NCI-H2171 treated with DMSO at 0.1 percent for 48 hours (cell line): ENCODE data around the gene CAMSAP2.

Source experiments
- DNase-seq: peaks from one replicate; lab custom pipeline; 2025; lab: John Stamatoyannopoulos, UW

CAMSAP2 gene

DNA sequence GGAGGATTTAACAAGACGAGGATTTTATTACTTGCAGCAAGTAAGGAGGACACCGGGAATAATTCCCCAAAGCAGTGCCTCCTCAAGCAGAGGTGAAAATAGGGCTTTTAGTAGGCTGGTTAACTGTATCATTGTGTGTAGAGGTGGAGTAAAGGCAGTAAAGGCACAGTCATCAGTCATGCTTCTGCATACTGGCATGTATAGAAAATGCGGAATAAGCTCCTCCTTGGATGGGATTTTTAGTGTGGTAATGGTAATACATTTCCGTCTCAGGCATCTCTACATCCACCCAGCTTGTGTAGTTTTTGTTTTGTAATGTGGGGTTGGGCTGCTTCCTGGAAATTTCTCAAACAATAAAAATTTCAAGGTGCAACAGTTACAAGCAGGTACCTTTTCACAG lies 106.7 kb downstream of the CAMSAP2 start:
- no peak for DNase-seq

DNA sequence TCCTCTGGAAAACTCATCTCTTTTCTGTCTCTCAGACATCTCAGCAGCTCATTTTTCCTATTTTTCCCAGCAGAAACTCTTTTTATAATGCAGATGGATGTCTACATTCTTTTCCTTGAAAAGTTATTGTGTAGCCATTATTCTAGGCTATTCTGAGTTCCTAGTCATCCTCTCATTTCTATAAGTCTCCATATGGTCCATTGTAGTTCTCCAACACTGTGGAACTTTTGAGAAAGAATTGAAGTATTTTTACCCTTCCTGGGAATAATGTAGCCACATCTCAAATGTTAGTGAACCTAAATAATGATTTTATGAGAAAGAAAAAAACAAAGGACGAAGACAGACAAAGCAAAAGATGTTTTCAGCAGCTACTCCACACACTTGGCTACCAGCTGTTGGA lies 107.7 kb downstream of the CAMSAP2 start:
- no peak for DNase-seq

DNA sequence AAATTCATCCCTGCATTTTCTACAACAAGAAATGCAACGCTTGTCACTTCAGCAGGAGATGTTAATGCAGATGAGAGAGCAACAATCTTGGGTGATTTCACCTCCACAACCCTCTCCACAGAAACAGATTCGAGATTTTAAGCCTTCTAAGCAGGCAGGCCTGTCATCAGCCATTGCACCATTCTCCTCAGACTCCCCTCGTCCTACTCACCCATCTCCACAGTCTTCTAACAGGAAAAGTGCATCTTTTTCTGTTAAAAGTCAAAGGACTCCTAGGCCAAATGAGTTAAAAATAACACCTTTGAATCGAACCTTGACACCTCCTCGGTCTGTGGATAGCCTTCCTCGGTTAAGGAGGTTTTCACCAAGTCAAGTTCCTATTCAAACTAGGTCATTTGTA lies 110.7 kb downstream of the CAMSAP2 start:
- DNase-seq, result no peak

DNA sequence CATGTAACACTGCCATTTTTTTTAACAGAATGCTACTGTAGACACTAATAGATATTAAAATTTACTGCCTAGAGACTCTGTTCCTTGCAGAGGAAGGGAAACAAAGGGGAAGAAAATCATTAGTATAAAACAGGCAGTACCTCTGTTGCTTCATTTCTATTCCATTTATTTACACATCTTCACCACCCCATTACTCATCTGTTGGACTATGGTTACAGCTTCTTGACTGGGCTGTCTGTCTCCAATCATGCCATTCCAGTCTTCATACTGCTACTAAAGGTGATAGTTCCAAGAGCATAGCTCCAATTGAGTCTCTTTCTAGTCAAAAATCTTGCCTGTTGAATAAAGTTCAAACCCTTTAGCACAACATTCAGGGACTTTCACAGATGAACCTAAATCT lies 111.9 kb downstream of the CAMSAP2 start:
- DNase-seq, result no peak

DNA sequence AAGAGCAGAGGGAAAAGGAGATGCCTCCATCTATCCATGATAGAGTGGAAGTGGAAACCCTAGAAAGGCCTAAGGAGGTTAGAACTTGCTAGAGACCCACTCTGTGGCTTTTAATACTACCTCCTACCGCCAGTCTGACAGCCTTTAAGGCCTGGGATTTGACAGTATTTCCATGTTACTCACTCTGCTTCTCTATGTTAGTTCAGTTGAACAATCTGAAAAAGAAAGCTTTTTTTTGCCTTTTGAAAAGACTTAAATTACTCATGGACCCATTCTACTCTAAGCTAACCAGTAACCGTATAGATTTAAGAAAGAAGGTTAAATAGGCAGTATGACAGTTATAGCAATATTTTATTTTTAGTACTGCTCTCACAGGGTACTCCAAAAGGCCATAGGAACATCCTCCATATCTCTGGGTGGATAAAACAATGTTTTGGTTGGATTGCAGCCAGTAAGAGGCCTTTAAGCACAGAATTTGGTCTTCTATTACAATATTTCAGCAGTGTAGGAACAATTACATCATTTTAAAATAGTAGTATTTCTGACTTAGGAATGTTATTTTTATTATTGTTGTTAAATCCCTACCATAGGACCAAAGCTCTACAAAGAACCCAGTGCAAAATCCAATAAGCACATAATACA lies 118.1 kb downstream of the CAMSAP2 start:
- no peak for DNase-seq

DNA sequence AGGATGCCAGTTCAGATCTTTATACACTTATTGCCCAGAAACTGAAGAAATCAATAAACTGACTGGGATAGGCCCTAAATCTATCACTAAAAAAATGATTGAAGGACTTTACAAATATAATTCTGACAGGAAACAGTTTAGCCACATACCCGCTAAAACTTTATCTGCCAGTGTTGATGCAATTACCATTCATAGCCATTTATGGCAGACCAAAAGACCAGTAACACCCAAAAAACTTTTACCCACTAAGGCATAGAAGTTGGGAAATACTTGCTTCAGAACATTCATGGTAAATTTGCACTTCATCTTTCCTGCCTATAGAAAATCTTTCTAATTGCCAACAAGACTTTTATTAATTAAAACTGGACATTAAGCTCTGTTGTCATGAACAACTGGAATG lies 119.1 kb downstream of the CAMSAP2 start:
- no peak for DNase-seq

DNA sequence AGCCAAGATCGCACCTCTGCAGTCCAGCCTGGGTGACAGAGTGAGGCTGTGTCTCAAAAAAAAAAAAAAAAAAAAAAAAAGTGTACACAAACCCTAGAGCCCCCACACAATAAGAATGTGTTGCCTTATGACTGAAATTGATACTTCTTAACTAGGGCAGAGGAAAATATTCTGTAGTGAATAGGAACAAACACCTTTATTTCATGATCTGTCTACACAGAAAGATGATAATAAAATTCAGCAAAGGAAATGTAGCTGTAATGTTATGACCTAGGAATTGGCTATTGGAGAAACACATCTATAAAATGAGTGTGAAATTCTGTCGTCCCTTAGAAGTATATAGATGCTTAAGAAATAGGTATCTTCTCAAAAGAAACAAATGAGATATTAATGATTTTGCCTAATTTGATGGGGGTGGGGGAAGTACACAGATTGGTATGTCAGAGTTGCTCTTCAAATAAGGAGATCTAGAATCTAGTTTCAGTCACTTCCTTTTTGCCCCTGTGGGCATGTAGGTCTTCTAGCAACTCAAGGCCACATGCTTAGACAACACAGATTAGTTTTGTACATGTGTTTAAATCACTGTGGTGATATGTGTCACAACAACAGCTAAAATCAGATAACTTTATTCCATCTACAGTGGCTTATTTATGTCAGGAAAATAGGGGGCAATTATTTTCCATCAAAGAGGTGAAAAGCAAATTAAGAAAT lies 123.4 kb downstream of the CAMSAP2 start:
- peak; percentile 35 for DNase-seq

DNA sequence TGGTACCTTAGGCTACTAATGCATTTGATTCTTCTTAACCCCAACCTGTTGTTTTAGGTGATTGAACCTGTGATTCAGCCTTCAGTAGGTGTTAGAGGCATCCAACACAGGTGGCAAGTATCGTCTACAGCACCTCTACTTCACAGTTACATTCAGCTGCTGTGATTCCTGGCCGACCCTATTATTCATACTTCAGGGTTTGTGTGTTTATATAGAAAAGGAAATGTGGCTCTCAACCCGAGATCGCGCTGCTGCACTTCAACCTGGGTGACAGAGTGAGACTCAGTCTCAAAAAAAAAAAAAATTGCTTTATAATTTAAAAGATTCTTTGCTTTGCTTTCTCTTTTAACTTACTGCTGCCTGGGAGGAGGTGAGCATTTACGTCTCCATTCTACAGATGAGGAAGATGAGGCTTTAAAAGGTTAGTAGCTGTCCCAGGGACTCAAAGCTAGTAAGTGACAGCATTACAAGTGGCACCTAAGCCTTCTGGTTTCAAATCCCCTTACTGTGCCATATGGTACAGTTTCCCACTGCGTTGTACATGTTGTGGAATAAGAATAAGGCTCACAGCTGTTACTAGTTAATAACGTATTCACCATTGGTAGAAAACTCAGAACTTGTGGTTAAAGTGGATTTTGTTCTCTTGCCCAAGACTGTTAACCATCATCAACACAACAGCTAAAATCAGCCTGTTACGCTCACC lies 124.2 kb downstream of the CAMSAP2 start:
- DNase-seq, result peak; percentile 85

DNA sequence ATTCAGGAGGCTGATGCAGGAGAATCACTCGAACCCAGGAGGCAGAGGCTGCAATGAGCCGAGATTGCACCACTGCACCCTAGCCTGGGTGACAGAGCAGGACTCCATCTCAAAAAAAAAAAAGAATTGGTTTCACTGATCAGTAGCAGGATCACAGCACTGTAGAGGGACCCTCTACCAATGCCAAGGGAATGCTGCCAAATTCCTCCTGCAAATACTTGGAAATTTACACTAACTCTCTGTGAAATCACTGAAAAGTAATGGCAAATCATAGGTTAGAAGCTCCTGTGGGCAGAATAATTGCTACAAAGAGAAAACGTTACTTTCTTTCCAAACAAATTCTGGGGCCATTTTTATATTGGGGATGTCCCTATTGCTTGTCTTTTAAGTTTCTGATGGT lies 127.4 kb downstream of the CAMSAP2 start:
- DNase-seq, result no peak

DNA sequence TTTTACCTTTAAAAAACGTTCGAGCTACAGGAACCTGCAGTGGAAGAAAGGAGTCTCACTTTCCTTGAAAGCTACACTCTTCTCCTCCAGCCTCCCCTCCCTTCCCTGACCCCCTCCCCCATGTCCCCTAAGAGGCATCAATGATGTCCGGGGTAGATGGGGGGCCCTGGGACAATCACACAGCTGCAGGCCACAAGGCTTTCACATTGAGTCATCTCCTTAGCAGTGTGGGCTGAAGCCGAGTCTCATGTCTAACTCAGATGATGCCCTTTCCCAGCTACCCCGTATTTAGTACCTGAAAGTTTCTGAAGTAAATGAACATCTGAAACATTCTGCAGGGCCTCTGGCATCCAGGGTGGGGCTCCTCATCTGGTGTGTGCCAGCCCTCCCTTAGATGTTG lies 127.8 kb downstream of the CAMSAP2 start:
- no peak for DNase-seq

DNA sequence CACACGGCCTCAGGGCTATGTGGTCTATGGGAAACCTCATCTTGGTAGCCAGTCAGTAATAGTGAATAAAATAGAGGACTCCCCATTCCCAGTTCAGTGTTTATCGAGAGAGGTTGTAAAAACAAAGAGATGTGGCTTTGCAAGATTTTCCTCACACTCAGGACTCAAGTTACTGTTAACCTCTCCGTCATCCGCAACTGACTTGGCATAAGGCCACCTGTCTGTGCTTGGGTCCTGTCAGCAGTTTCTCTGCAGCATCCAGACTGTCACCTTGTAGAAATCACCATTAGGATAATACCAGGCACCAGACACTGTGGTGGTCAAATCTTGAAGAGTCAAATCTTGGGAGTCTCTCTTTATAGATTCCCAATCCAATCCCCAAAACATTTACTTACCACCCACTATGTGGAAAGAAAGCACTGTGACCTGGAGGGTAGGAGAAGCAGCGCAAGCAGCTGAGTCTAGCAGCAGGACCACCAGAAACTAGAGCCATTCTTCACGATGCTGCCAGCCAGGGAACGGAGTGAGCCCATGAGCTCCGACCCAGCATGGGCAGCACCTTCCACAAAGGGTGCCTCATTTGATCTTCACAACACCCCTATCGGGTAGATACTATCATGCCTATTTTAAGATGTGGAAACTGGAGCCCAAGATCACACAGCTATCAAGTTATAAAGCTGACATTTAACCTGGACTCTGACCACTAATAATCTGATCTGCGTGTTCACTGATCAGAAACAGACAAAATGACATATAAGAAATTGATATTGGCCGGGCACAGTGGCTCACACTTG lies 128.5 kb downstream of the CAMSAP2 start:
- DNase-seq, result peak; percentile 68

DNA sequence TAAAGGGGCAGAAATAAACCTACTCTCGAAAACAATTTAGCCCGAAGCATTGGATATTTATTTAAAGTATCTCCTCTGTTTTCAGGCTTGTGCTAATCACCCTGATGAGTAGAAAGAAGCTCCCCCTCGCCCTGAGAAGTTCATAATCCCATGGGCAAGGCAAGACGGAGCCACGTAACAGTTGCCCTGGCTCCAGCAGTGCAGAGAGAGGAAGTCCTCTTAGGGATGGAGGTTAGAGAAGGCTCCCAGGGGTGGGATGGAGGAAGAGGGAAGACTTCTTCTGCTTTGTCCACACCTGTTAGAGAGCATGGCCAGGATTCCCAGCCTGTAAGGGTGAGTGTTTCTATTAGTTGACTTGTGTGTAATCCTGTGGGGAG lies 130.7 kb downstream of the CAMSAP2 start:
- no peak for DNase-seq

DNA sequence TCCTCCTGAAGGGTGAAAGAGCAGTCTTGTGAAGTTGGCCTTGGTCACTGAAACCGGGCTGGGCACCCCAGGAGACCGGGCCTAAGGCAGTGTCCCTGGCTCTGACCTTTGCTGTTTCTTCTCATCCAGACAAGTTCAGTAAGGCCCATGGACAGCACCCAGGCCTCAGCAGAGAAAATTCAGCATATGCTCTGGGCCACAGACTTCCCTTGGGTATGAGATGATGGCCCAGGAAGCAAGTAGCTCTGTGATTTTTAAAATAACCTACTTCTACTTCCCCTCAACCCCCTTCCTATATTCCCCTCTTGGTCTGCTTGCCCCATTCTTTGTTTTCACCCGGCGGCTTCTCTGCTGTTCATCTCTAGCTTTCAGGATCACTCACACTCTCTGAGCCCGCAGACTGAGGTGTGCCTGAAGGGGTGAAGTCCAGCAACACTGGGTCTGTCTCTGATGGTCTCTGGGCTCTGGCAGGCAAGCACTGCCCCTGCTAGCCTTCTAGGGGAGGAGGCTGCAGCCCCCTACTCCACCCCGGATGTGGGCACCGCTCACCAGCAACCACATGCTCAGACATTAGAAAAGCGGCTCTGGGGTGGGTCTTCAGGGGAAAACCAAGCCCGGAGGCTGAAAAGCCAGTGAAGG lies 131.2 kb downstream of the CAMSAP2 start:
- DNase-seq, result no peak

DNA sequence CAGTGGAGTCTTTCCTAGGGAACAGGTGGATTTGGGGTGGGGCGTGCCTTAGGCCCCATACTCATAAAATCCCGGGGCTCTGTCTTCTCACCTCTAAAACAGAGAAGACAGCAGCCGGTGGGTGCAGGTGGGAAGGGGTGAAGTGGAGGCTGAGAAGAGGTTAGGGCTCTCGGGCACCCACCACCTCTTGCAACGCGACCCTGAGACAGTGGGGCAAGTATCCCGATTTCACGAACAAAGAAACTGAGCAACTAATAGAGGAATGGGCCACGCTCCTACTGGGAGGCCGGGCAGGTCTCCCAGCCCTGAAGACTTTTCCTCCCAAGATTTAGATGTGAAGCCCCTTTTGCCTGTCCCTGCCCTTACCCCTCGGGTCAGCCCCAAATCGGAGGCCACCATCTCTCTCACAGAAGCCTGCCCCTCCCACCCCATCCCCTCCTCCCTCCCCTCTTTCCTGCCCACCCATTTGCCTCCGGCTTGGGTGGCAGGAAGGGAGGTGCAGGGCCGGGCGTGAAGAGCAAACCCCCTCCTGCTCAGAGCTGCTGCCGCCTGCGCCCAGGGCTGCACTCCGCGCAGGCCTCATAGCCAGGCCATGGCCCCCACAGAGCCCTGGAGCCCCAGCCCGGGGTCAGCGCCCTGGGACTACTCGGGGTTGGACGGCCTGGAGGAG lies 133.9 kb downstream of the CAMSAP2 start, which contains the start of gene GPR25:
TSS of gene GPR25 (plus strand) at position 536 of the 670 bp plus-strand sequence. CDS start at position 593, 57 bp downstream.
- no peak for DNase-seq

DNA sequence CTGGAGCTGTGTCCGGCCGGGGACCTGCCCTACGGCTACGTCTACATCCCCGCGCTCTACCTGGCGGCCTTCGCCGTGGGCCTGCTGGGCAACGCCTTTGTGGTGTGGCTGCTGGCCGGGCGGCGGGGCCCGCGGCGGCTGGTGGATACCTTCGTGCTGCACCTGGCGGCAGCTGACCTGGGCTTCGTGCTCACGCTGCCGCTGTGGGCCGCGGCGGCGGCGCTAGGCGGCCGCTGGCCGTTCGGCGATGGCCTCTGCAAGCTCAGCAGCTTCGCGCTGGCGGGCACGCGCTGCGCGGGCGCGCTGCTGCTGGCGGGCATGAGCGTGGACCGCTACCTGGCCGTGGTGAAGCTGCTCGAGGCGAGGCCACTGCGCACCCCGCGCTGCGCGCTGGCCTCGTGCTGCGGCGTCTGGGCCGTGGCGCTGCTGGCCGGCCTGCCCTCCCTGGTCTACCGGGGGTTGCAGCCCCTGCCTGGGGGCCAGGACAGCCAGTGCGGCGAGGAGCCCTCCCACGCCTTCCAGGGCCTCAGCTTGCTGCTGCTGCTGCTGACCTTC lies 134.5 kb downstream of the CAMSAP2 start:
- DNase-seq, result no peak

DNA sequence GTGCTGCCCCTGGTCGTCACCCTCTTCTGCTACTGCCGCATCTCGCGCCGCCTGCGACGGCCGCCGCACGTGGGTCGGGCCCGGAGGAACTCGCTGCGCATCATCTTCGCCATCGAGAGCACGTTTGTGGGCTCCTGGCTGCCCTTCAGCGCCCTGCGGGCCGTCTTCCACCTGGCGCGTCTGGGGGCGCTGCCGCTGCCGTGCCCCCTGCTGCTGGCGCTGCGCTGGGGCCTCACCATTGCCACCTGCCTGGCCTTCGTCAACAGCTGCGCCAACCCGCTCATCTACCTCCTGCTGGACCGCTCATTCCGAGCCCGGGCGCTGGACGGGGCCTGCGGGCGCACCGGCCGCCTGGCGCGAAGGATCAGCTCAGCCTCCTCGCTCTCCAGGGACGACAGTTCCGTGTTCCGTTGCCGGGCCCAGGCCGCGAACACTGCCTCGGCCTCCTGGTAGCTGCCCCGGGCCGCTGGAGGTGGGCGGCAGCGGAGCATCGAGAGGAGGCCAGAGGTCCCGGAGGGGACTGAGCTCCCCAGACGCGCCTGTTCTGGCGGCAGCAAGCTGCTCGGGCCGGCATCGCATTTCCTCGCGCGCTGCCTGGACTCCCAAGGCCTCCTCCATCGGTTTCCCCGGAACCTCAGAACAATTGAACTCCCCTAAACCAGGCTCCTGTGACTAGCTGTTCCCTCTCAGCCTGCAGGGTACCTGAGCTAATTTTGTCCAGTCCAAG lies 135.1 kb downstream of the CAMSAP2 start:
- no peak for DNase-seq

DNA sequence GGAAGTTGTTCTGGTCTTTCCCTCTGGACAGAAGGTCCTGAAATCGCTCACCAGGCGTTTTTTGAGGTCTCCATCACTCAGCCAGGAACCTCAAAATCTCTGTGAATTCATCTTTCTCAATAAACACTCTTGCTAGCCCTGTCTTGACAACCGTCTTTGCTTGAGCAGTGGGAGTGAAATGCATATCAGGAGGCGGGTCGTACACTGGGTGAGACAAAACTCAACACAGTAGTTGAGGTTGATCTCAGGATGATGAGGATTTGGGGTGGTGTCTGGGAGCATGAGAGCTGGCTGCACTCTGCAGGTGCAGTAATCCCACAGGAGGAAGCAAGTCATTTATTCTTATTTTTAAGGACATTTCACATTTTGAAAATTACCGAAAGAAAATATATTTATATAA lies 136.0 kb downstream of the CAMSAP2 start:
- no peak for DNase-seq

DNA sequence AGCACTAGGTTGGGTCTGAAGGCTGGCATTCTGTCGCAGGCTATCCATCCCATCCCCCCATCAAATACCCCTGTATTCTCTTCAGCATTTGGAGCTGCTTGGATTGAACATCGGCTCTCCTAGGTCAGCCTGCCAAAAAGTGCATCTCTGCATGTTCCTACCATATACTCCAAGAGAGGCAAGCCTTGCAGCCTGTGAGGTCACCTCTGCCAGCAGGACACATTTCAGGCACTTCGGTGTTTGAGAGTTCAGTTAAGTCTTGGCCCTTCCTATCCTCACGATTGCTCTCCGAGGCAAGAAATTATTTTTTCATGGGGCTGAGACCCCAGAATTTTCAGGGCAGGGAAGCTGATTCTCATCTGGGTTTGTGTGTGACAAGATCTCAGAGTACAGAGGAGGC lies 136.7 kb downstream of the CAMSAP2 start:
- no peak for DNase-seq

DNA sequence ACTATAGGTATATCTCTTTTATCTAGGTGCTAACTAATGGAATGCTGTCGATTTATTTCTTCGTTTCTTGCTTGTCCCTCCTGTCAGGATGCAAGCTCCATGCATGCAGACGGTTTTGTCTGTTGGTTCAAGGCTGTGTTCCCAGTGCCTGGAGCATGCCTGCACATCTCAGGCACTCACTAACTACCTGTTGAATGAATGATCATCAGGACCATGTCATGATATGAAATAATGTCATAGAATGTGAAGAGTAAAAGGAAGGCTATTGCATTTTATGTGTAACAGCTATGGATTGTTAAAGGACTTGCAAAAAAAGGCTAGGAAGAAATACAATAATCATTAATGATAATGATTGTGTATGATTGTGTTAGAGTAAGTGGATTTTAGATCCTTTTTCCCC lies 138.3 kb downstream of the CAMSAP2 start:
- DNase-seq, result no peak

DNA sequence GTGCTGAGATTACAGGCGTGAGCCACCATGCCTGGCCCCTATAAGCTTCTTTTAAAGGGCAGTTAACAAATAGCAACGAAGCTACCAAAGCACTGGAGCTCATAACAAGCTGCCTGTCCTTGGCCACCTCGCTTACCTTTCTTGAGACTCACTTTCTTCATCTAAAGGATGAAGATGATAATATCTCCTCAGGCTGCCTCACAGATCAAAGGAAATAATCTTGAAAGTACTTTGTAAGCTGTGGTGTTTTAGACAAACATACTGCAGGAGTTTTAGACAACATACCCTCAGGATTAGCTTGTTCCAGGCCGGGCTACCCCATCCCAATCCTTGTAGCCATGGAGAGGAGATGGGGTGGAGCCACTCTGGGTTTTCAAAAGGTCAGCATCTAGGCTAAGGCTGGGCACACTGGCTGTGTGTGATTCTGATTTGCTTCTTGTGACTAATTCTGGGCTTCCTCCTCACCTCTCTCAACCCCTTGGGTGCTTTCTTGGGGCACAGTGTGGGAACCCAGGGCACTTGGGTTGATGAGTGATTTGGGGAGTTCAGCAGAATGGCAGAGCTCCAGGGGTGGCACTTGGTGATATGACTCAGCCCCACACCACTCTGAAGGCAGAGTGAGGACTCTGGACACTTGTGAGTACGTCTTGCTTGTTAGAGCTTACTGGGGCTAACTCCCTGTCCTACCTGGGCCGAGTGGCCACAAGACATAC lies 139.3 kb downstream of the CAMSAP2 start:
- no peak for DNase-seq
